ENCODE data around the gene ARL17B. TPM values are rescaled to one million over a fixed set of nuclear protein-coding genes. Genes with fewer than 3 reads are reported as not detected.
"Not testable (repeated sequence)": the region's sequence is repeated elsewhere in the genome, so short reads cannot be mapped to it uniquely, and the experiment has no call there.

The ARL17B gene
- total RNA-seq, 1 experiment from 2014 or later: 18.1 TPM

GRCh38 chr17:46290906-46291546, 70.5 kb downstream of the ARL17B start:
- not testable (repeated sequence) for DNase-seq (ENCODE audit: low read depth)

- not testable (repeated sequence) for DNase-seq (ENCODE audit: low read depth)
These were observed 74.0 kb downstream of the ARL17B start for GRCh38 chr17:46287587-46287986.

- DNase-seq (ENCODE audit: low read depth): peak; percentile 46
These were observed 74.8 kb downstream of the ARL17B start for GRCh38 chr17:46286764-46287221.

GRCh38 chr17:46285500-46285899, 76.1 kb downstream of the ARL17B start:
- DNase-seq (ENCODE audit: low read depth): not testable (repeated sequence)

GRCh38 chr17:46284467-46284866, 77.1 kb downstream of the ARL17B start:
- DNase-seq (ENCODE audit: low read depth): peak; percentile 59

GRCh38 chr17:46282635-46283034, 78.9 kb downstream of the ARL17B start:
- DNase-seq (ENCODE audit: low read depth): not testable (repeated sequence)

GRCh38 chr17:46281336-46281735, 80.2 kb downstream of the ARL17B start:
- DNase-seq (ENCODE audit: low read depth): not testable (repeated sequence)

GRCh38 chr17:46276728-46277479, 84.7 kb downstream of the ARL17B start:
- DNase-seq (ENCODE audit: low read depth): not testable (repeated sequence)

GRCh38 chr17:46274238-46274637, 87.3 kb downstream of the ARL17B start:
- DNase-seq (ENCODE audit: low read depth): no peak

- DNase-seq (ENCODE audit: low read depth): no peak
These were observed 87.9 kb downstream of the ARL17B start for GRCh38 chr17:46273541-46274236.

GRCh38 chr17:46270032-46270431, 91.5 kb downstream of the ARL17B start:
- no peak for DNase-seq (ENCODE audit: low read depth)

GRCh38 chr17:46266656-46267544, 94.7 kb downstream of the ARL17B start:
- DNase-seq (ENCODE audit: low read depth): peak; percentile 86

- DNase-seq (ENCODE audit: low read depth): not testable (repeated sequence)
These were observed 95.4 kb downstream of the ARL17B start for GRCh38 chr17:46266063-46266655.

GRCh38 chr17:46264456-46265198, 96.9 kb downstream of the ARL17B start:
- DNase-seq (ENCODE audit: low read depth): peak; percentile 60

GRCh38 chr17:46262271-46262670, 99.3 kb downstream of the ARL17B start:
- no peak for DNase-seq (ENCODE audit: low read depth)

- not testable (repeated sequence) for DNase-seq (ENCODE audit: low read depth)
These were observed 101.5 kb downstream of the ARL17B start for GRCh38 chr17:46259845-46260661.

GRCh38 chr17:46256369-46256768, 105.2 kb downstream of the ARL17B start:
- DNase-seq (ENCODE audit: low read depth): not testable (repeated sequence)

GRCh38 chr17:46254215-46254614, 107.4 kb downstream of the ARL17B start:
- DNase-seq (ENCODE audit: low read depth): not testable (repeated sequence)

- DNase-seq (ENCODE audit: low read depth): peak; percentile 29
These were observed 107.8 kb downstream of the ARL17B start for GRCh38 chr17:46253722-46254121.
